PC-9 (cell line): ENCODE results near the gene DTX1. TPM values are rescaled to one million over a fixed set of nuclear protein-coding genes. Genes with fewer than 3 reads are reported as not detected.

ENCODE experiments used
- BruUV-seq: library from RNA; stranded (reverse); fragments of 400-500 nt; replicated peaks from 2 replicates; lab custom pipeline; 2021; lab: Mats Ljungman, UMichigan
- CTCF ChIA-PET: fragments of 300-600 bp; sonication (Branson Sonifier 250); formaldehyde crosslinking; loops from one replicate; lab custom pipeline; 2022; ENCODE audit warnings: antibody characterized with exemption; lab: Charles Lee
- POLR2A ChIA-PET: fragments of 300-600 bp; sonication (Branson Sonifier 250); formaldehyde crosslinking; loops from one replicate; lab custom pipeline; 2022; ENCODE audit warnings: antibody characterized with exemption; ENCODE audit not compliant: unreplicated experiment; lab: Charles Lee
- DNase-seq, 2 experiments: peaks; one replicate each; pipeline versions ENCODE4 v3.0.0 to v3.0.0-alpha.2; 2015 to 2022; ENCODE audit warnings: mixed read lengths in 1 of 2
- H2AFZ ChIP-seq: fragments of 200-600 bp; sonication (generic); 2 replicates; pipeline ENCODE4 v1.8.1; 2017; ENCODE audit warnings: antibody characterized with exemption
- H3F3A ChIP-seq: fragments of 200-600 bp; sonication (generic); 2 replicates; pipeline ENCODE4 v1.8.1; 2017; ENCODE audit warnings: antibody characterized with exemption, mild to moderate bottlenecking, low read depth; ENCODE audit not compliant: insufficient read depth
- H3K27ac ChIP-seq: fragments of 200-600 bp; sonication (generic); 2 replicates; pipeline ENCODE4 v1.6.1; 2016; ENCODE audit warnings: mixed run types
- H3K27me3 ChIP-seq: fragments of 200-600 bp; sonication (generic); 2 replicates; pipeline ENCODE4 v1.6.1; 2016; ENCODE audit warnings: low read depth, mixed run types; ENCODE audit not compliant: insufficient read depth
- H3K36me3 ChIP-seq: fragments of 200-600 bp; sonication (generic); 2 replicates; pipeline ENCODE4 v1.6.1; 2016; ENCODE audit warnings: low read depth, mixed run types
- H3K4me1 ChIP-seq: fragments of 200-600 bp; sonication (generic); replicated peaks from 2 replicates; pipeline ENCODE4 v1.6.1; 2016; ENCODE audit warnings: mixed run types; ENCODE audit not compliant: insufficient read depth
- H3K4me2 ChIP-seq: fragments of 200-600 bp; sonication (generic); 2 replicates; pipeline ENCODE4 v1.6.1; 2017; ENCODE audit warnings: mixed run types
- H3K4me3 ChIP-seq: fragments of 200-600 bp; sonication (generic); 2 replicates; pipeline ENCODE4 v1.6.1; 2016; ENCODE audit warnings: mixed run types
- H3K79me2 ChIP-seq: fragments of 200-600 bp; sonication (generic); 2 replicates; pipeline ENCODE4 v1.6.1; 2017; ENCODE audit warnings: low read depth, mixed run types
- H3K9me2 ChIP-seq: fragments of 200-600 bp; sonication (generic); 2 replicates; pipeline ENCODE4 v1.8.1; 2017; ENCODE audit warnings: mild to moderate bottlenecking; ENCODE audit not compliant: insufficient read depth
- H3K9me3 ChIP-seq: fragments of 200-600 bp; sonication (generic); 2 replicates; pipeline ENCODE4 v1.8.1; 2016; ENCODE audit warnings: low read depth; ENCODE audit not compliant: insufficient read depth
- H4K20me1 ChIP-seq: fragments of 200-600 bp; sonication (generic); 2 replicates; pipeline ENCODE4 v1.8.1; 2017; ENCODE audit not compliant: insufficient read depth
- EZH2 ChIP-seq: fragments of 200-600 bp; sonication (generic); IDR thresholded peaks from 2 replicates; pipeline ENCODE4 v1.8.0; 2017; ENCODE audit warnings: antibody characterized with exemption, low read depth
- intact Hi-C: fragments of 100-400 bp; cut with micrococcal nuclease; formaldehyde crosslinking; loops from one replicate; pipeline ENCODE4 v1.10.0; 2022; ENCODE audit not compliant: unreplicated experiment
- total RNA-seq: library from RNA; stranded (reverse); gene quantifications from 2 replicates; pipeline ENCODE4 v1.2.3, GENCODE V29; 2021
- TF ChIP-seq, protein P1 (sequence below): fragments of 200-600 bp; sonication (generic); conservative IDR thresholded peaks from 2 replicates; pipeline ENCODE4 v1.6.1; 2017; ENCODE audit warnings: mixed run types, antibody characterized with exemption, mild to moderate bottlenecking, moderate library complexity

Gene DTX1
- total RNA-seq, 1 experiment from 2014 or later, result 0.13 TPM

DNA sequence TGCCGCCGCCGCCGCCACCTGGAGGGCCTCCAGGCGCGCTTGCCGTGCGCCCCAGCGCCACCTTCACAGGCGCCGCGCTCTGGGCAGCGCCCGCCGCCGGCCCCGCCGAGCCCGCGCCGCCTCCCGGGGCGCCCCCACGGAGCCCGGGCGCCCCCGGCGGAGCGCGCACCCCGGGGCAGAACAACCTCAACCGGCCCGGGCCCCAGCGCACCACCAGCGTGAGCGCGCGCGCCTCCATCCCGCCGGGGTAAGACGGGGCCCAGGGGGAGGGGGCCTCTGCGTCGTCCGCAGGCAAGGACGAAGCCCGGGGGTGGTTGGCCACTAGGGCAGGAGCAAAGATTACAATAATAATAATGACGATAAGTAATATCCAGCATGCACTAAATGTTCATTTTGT lies 21.3 kb downstream of the DTX1 start:
- no TSS peak for BruUV-seq
- intact Hi-C loops, result no loop called here
- DNase-seq, result no peak

DNA sequence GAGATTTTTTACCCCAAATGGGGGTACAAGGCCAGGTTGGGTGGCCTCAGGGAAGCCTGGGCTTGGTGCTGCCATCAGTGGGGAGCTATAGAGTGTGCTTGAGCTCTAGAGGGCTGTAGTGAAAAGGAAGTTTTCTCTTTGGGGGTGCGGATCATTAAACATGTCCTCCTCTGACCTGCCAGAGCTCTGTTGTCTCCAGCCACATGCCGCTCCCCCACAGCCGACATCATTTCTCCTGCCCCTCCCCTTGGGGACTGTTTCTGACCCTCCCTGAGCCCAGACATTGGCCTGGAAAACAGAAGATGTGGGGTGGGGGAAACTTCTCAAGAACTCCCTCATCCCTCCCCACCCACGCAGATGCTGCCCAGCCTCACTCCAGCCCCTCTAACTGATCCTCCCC lies 25.3 kb downstream of the DTX1 start:
- TF ChIP-seq, protein P1, sequence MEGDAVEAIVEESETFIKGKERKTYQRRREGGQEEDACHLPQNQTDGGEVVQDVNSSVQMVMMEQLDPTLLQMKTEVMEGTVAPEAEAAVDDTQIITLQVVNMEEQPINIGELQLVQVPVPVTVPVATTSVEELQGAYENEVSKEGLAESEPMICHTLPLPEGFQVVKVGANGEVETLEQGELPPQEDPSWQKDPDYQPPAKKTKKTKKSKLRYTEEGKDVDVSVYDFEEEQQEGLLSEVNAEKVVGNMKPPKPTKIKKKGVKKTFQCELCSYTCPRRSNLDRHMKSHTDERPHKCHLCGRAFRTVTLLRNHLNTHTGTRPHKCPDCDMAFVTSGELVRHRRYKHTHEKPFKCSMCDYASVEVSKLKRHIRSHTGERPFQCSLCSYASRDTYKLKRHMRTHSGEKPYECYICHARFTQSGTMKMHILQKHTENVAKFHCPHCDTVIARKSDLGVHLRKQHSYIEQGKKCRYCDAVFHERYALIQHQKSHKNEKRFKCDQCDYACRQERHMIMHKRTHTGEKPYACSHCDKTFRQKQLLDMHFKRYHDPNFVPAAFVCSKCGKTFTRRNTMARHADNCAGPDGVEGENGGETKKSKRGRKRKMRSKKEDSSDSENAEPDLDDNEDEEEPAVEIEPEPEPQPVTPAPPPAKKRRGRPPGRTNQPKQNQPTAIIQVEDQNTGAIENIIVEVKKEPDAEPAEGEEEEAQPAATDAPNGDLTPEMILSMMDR, result no peak
- TF ChIP-seq EZH2, result no peak
- no peaks in the 10 kb centered on the region for H3K36me3 ChIP-seq
- no peaks in the 10 kb centered on the region for H3K4me1 ChIP-seq
- no peak for DNase-seq
- intact Hi-C loops, result no loop called here
- no TSS peak for BruUV-seq
- H3K27me3 ChIP-seq, result 0 out of 2 replicates have a peak, but pooled peaks cover 3% of the 10 kb centered on the region
- H3K27ac ChIP-seq, result no peak overlapping the region
- H3K9me3 ChIP-seq, result no peaks in the 10 kb centered on the region
- H3F3A ChIP-seq, result no peaks in the 10 kb centered on the region; the same call in 1 of the 2 replicates
- no peak overlapping the region for H3K4me2 ChIP-seq
- no peak overlapping the region for H3K4me3 ChIP-seq
- no peaks in the 10 kb centered on the region for H4K20me1 ChIP-seq
- H3K9me2 ChIP-seq, result no peaks in the 10 kb centered on the region
- POLR2A ChIA-PET, result interaction anchor here (0.7 kb wide), 1 partner anchor 432 kb away, joined by 3 read pairs; no protein-coding TSS in a partner anchor
- CTCF ChIA-PET, result no interaction called here
- H3K79me2 ChIP-seq, result no peaks in the 10 kb centered on the region
- H2AFZ ChIP-seq, result no peak overlapping the region

More for the DNA sequence above, 21.3 kb downstream of the DTX1 start:
- POLR2A ChIA-PET, result no interaction called here
- Histone ChIP-seq H4K20me1 (no peaks in the 10 kb centered on the region), H3K4me3 (no peak overlapping the region), H3K4me1 (no peaks in the 10 kb centered on the region), H3K27ac (no peak overlapping the region), H2AFZ (no peak overlapping the region), H3F3A (no peaks in the 10 kb centered on the region), H3K9me2 (no peaks in the 10 kb centered on the region), H3K4me2 (no peak overlapping the region), H3K79me2 (no peaks in the 10 kb centered on the region), H3K27me3 (peaks cover 18% of the 10 kb centered on the region; the same call in 1 of the 2 replicates), H3K9me3 (no peaks in the 10 kb centered on the region), H3K36me3 (no peaks in the 10 kb centered on the region)
- no peak for TF ChIP-seq EZH2
- TF ChIP-seq, protein P1, result no peak
- CTCF ChIA-PET, result no interaction called here

DNA sequence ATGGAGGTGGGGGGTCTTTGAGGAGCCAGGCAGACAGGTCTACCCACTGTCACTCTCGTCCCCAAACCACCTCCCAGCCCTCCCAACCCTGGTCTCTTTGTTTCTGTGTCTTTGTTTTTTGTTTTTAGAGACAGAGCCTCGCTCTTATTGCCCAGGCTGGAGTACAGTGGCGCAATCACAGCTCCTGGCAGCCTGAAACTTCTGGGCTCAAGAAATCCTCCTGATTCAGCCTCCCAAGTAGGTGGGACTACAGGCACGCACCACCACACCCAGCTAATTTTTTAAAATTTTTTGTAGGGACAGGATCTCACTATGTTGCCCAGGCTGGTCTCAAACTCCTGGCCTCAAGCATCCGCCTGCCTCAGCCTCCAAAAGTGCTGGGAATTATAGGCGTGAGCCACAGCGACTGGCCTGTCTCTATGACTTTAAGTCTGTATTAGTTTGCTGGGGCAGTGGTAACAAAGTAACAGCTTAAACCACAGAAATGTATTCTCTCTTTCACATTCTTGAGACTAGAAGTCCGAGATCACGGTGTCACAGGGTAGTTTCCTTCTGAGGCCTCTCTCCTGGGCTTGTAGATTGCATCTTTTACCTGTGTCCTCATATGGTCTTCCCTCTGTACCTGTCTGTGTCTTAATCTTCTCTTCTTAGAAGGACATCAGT lies 26.1 kb downstream of the DTX1 start:
- H4K20me1 ChIP-seq, result no peaks in the 10 kb centered on the region
- no peak for TF ChIP-seq EZH2
- TF ChIP-seq, protein P1, result no peak
- H2AFZ ChIP-seq, result no peak overlapping the region
- no peaks in the 10 kb centered on the region; the same call in 1 of the 2 replicates for H3F3A ChIP-seq
- H3K79me2 ChIP-seq, result no peaks in the 10 kb centered on the region
- no peaks in the 10 kb centered on the region for H3K4me1 ChIP-seq
- no peak overlapping the region for H3K4me2 ChIP-seq
- no TSS peak for BruUV-seq
- intact Hi-C loops, result no loop called here
- no peaks in the 10 kb centered on the region for H3K9me2 ChIP-seq
- DNase-seq, result no peak
- no peaks in the 10 kb centered on the region for H3K9me3 ChIP-seq
- no peaks in the 10 kb centered on the region for H3K36me3 ChIP-seq
- POLR2A ChIA-PET, result interaction anchor here (0.7 kb wide), 1 partner anchor 433 kb away, joined by 3 read pairs; no protein-coding TSS in a partner anchor
- H3K27ac ChIP-seq, result no peak overlapping the region
- CTCF ChIA-PET, result no interaction called here
- H3K27me3 ChIP-seq, result 0 out of 2 replicates have a peak, but pooled peaks cover 3% of the 10 kb centered on the region
- H3K4me3 ChIP-seq, result no peak overlapping the region
